ENCODE results near the gene KCP. TPM values are rescaled to one million over a fixed set of nuclear protein-coding genes. Genes with fewer than 3 reads are reported as not detected.
A peak's percentile ranks its signal among the peaks of the same experiment; 100 is the strongest.

Gene KCP
- total RNA-seq, 1 donor from 2014 or later: 1.5 TPM

DNA sequence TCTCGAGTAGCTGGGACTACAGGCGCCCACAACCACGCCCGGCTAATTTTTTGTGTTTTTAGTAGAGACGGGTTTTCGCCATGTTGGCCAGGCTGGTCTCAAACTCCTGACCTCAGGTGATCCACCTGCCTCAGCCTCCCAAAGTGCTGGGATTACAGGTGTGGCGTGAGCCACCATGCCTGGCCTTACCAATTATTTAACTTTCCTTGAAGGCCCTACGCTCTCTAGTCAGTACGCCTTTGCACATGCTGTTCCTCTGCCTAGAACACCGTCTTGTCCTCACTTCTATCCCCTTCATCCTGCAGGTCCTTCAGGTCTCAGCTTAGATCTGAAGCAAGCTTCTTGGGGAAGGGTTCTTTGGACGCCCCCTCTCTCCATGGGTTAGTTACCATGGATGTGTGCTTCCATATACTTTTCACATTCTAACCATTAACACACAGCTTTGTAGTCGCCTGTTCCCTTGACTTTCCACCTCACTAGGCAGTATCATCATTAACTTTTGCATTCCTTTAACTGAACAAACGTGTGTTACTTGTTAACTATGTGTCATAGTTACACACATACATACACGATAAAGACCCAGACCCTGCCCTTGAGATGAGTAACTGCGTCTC, 48.4 kb downstream of the KCP start:
- Mint-ChIP-seq H3K36me3 (ENCODE audit: low read depth) (peaks cover 14% of the 10 kb centered on the region), H3K4me1 (ENCODE audit: low read depth) (peaks cover 22% of the 10 kb centered on the region), H3K27me3 (ENCODE audit: low read depth) (no peaks in the 10 kb centered on the region), H3K9me3 (ENCODE audit: low read depth) (no peaks in the 10 kb centered on the region), H3K27ac (ENCODE audit: unreplicated experiment) (peak overlapping the region; percentile 100), H3K4me3 (ENCODE audit: unreplicated experiment) (peak overlapping the region; percentile 100)
- no peak for DNase-seq (ENCODE audit: low spot score)
- TF ChIP-seq, protein P1, sequence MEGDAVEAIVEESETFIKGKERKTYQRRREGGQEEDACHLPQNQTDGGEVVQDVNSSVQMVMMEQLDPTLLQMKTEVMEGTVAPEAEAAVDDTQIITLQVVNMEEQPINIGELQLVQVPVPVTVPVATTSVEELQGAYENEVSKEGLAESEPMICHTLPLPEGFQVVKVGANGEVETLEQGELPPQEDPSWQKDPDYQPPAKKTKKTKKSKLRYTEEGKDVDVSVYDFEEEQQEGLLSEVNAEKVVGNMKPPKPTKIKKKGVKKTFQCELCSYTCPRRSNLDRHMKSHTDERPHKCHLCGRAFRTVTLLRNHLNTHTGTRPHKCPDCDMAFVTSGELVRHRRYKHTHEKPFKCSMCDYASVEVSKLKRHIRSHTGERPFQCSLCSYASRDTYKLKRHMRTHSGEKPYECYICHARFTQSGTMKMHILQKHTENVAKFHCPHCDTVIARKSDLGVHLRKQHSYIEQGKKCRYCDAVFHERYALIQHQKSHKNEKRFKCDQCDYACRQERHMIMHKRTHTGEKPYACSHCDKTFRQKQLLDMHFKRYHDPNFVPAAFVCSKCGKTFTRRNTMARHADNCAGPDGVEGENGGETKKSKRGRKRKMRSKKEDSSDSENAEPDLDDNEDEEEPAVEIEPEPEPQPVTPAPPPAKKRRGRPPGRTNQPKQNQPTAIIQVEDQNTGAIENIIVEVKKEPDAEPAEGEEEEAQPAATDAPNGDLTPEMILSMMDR (IDR thresholded peaks at IDR 0.05): no peak

DNA sequence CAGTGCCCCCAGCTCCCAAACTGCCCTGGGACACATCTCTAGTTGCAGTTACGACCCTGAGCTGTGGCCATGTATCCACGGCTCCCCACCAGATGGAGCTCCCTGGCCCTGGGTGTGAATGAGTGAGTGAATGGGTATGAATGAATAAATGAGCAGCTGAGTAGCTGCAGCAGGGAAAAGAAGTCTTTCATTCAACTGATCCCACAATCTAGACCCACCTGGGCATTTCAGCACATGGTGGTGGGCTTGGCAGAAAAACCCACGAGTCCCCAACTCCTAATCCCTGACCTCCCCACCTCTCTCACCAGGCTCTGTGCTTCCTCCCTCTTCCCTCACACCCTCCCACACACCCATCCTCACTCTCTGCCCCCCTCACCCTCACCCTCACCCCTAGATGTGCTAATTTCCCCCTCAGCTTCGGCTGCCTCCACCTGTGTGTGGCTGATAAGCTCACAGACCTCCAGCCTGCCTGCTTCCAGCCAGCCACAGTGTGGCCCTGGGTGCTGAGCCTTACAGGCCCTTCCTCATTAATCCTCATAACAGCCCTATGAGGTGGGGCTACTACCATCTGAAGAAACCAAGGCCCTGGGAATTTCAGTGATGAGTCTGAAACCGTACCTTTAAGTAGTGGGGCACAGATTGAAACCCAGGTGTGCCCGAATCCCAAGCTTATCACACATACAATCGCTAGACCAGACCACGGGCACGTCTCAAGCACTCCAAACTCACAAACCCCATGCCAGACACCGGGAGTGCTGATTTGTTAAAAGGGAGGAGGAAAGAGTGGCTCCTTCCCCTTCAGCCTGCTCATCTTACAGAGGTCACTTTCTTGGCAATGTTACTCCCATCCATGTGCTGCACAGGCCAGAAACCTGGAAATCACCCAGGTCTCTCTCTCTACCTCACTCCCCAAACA, 50.1 kb downstream of the KCP start:
- Mint-ChIP-seq H3K36me3 (ENCODE audit: low read depth) (peaks cover 15% of the 10 kb centered on the region), H3K27me3 (ENCODE audit: low read depth) (no peaks in the 10 kb centered on the region), H3K4me3 (ENCODE audit: unreplicated experiment) (no peak overlapping the region), H3K9me3 (ENCODE audit: low read depth) (no peaks in the 10 kb centered on the region), H3K27ac (ENCODE audit: unreplicated experiment) (peak overlapping the region; percentile 53), H3K4me1 (ENCODE audit: low read depth) (peaks cover 17% of the 10 kb centered on the region)
- no peak for DNase-seq (ENCODE audit: low spot score)
- TF ChIP-seq, protein P1 (IDR thresholded peaks at IDR 0.05): peak; percentile 29

DNA sequence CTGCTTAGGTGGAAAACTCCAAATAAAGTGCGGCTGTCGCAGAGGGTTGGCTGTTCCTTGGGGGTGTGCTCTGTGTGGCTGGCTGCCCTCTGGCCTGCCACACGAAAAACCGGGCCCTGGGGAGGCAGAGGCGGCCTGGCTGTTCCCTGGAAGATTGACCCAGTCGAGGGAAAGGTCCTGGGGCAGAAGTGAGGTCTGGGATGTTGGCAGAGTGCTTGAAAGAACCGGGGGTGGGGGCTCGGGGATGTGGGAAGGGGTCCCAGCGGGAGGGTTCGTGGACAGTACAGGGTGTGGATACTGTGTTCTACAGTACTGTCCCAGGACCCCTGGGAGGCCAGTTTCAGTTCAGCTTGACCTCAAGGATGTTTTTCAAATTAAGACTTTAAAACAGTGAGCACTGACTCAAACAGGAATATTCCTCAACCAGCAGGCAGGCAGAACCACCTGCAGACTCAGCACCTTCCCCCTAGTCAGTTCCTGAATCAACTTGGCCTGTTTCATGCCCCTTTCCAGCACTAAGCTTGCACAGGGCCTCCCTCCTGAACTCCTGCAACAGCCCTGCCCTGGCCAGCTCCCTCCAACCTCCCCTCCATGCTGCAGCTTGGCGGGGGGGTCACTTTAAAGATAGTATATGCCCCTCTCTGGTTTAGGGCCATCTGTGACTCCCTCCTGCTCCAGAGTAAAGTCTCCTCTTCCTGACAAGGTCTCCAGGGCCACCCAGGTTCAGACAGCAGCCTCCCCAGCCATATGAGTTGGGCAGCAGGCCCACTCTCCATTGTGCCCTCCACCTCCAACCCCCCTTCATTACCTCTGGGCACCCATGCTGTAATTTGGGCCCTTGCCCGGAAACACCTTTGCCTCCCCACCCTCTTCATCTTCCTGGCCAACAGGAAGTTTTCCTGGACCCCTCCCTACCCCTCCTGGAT, 51.0 kb downstream of the KCP start:
- peaks cover 17% of the 10 kb centered on the region for H3K36me3 Mint-ChIP-seq (ENCODE audit: low read depth)
- peak overlapping the region; percentile 49 for H3K27ac Mint-ChIP-seq (ENCODE audit: unreplicated experiment)
- TF ChIP-seq, protein P1 (IDR thresholded peaks at IDR 0.05): no peak
- DNase-seq (ENCODE audit: low spot score): no peak
- no peaks in the 10 kb centered on the region for H3K27me3 Mint-ChIP-seq (ENCODE audit: low read depth)
- H3K4me3 Mint-ChIP-seq (ENCODE audit: unreplicated experiment): no peak overlapping the region
- H3K9me3 Mint-ChIP-seq (ENCODE audit: low read depth): no peaks in the 10 kb centered on the region
- H3K4me1 Mint-ChIP-seq (ENCODE audit: low read depth): peaks cover 12% of the 10 kb centered on the region

DNA sequence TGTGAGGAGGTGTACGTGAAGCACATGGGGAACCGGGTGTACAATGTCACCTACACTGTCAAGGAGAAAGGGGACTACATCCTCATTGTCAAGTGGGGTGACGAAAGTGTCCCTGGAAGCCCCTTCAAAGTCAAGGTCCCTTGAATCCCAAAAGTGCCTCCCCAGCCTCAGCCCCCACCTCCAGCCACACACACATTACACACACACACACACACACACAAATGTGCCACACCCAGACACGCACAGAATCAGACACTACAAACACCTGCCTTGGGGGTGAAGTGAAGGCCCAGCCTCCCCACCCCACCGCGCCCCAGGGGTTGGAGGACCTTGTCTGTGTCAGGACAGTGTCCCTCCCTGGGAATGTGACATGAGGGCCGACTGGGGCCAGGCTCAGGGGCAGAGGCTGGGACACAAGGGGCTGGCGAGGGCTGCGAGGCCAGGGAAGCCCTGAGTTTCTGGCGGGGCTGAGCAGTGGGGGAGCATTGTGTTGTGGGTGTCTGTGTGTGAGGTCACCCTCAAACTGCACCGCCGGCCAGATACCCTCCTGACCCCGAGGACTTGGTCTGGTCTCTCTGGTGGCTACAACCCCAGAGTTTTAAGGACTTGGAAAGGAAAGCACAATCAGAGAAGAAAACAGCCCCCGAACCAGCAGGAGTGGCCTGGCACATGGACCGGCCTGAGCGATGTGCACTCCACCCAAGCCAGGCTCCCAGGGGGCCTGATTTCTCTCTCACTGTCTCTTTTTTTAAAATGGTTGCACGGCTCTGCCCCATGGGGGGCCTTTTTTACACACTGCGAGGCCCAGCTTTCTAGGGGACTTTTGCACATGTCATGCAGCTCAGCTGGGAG, 51.9 kb downstream of the KCP start:
- H3K27ac Mint-ChIP-seq (ENCODE audit: unreplicated experiment): no peak overlapping the region
- DNase-seq (ENCODE audit: low spot score): no peak
- peaks cover 7% of the 10 kb centered on the region for H3K4me1 Mint-ChIP-seq (ENCODE audit: low read depth)
- peaks cover 20% of the 10 kb centered on the region for H3K36me3 Mint-ChIP-seq (ENCODE audit: low read depth)
- H3K27me3 Mint-ChIP-seq (ENCODE audit: low read depth): no peaks in the 10 kb centered on the region
- H3K9me3 Mint-ChIP-seq (ENCODE audit: low read depth): no peaks in the 10 kb centered on the region
- TF ChIP-seq, protein P1 (IDR thresholded peaks at IDR 0.05): no peak
- no peak overlapping the region for H3K4me3 Mint-ChIP-seq (ENCODE audit: unreplicated experiment)

All from chondrocyte (in vitro differentiated cells).